HG03342 (cell line): Measurements from ENCODE around the gene TCF3.
A peak's percentile ranks its signal among the peaks of the same experiment; 100 is the strongest.
"Not testable (repeated sequence)": the region's sequence is repeated elsewhere in the genome, so short reads cannot be mapped to it uniquely, and the experiment has no call there.

Experiments used
- ATAC-seq: cut with Tn5 transposase; IDR thresholded peaks from one replicate; pipeline ENCODE4 v1.9.1; 2021; ENCODE audit warnings: mild to moderate bottlenecking, moderate library complexity; ENCODE audit not compliant: unreplicated experiment

Gene TCF3

DNA sequence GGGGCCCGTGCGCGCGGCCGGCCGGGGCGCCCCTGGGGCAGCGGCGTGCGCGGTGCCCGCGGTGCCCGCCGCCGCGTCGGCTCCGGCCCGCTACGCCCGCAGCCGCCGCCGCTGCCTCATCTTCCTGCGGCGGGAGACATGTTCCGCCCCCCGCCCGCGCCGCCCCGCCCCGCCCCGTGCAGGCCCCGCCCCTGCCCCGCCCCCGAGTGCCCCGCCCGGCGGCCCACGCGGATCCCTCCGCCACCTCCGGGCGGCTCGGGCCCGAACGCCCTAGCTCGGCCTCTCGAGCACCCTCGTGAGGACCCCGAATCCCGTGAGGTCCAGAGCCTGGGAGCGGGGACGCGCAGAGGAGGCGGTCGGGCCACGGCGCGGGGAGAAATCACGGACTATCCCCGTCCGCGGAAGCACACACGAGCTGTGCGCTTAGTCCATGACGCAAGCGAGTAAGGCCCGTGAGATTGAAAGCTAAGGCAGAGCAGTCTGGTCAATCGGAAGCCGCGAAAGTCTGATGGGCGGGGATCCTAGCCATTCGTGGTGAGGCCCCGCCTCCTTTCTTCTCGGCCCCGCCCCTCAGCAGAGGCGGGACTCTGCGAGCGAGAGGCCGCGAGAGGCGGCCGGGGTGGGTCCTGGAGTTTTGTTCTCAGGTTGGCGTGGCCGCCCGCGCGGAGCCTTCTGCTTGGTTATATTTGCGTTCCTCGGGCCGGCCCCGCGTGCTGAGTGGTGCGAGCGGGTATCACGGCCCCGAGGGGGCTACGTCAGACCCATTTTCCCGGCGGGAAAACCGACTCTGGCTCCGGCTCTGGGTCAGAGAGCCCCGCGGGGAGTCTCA, at the start of gene TCF3:
Gene TCF3 (minus strand): TSS at position 145 of the 829 bp plus-strand sequence. CDS start 2,367 bp downstream, outside the sequence.
- peak; percentile 67 for ATAC-seq

DNA sequence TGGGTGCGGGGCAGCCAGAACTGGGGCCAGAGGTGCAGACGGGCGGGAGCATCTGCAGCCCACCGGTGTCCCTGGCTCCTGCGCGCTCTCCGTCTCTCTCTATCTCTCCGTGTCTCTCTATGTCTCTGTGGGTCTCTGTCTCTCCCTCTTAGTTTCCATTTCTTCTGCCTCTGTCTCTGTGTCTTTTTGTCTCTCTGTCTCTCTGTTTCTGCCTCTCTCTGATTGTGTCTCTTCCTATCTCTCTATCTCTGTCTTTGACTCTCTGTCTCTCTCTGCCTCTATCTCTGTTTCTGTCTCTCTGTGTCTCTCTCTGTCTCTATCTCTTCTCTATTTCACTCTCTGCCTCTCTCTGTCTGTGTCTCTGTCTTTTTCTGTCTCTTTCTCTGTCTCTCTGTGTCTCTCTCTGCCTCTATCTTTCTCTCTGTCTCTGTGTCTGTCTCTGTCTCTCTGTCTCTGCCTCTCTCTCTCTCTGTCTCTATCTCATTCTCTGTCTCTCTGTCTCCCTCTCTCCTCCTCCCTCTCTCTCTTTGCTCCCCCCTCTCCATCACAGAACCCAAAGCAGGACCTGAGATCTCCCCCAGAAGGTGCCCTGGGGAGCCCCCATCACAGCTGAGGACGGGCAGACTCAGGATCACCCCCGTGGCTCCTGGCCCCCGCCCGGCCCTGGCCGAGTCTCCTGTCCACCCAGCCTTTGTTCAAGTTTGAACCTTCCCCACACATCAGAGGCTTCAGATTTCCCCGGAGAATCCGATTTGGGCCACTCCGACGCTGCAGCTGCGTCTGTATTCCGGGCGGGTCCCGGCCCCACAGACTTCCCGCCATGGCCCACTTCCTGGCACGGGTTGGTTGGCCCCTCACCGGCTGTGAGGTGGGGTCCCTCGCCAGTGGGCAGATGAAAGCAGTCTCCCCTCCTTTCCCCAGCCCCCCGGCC, 48.6 kb upstream of the TCF3 start:
- no peak for ATAC-seq

DNA sequence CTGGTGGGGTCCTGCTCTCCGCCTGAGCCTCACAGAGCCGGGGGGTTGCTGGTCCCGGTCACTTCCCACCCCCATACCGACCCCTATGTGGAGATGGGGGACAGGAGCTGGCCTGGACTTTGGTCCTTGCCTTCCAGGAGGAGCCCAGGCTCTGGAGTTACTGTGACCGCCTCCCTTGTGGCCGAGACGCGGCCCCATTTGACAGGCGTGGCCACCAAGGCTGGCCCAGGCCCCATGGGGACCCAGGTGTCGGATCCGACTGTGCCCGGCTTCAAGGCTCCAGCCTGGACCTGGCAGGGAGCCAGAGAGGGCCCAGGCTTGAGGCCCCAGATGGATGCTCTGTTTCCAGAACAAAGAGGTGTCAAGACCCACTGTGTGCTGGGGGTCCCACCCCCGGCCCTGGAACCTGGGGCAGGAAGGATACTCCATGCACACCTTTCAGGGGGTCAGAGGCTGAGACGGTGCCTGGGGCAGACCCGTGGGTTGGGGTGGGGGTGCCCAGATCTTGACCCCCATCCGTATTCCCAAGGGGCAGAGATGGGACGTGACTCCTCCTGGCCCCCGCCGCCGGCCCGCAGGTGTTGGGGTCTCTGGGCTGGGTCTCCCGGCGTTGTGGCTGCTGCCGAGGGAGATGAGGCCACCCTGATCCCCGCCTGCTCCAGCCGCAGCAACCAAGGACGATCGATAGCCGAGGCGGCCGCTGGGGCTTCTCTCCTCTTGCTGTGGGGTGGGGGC, 47.8 kb upstream of the TCF3 start:
- no peak for ATAC-seq

DNA sequence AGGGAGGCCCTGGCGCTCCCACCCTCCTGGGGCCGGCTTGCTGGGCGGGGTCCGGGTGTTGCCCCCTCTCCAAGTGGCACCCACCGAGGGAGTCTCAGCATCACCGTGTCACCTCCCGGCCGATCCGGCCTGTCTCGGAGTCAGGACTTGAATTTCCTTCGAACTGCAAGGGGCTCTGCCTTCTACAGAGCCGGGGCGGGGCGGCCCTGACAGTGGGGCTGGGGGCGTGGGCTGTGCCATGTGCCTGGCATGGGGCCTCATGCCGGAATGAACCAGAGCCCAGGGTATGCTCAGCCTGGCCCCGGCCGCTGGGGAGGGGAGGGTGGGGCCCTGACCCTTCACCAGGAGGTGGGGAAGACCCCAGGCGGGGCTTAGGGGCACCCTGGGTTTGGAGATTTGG, 47.0 kb upstream of the TCF3 start:
- ATAC-seq = no peak

DNA sequence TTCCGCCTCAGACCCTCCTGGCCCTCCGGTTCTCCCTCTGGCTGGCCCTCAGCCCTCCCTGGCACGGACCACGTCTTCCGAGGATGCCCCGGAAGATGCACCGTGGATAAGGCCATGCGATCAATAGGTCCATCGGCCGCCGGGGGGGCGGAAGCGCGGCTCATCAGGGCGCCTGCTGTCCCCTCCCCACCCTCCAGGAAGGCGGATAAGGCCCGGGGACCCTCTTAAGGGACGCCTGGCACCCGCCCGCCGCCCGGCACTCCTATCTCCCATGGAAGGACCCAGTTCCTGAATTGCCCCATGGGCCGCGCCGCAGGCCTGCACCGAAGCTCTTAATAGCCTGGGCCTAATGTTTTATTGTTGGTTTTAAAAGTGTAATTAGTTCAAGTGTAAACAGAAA, 46.2 kb upstream of the TCF3 start:
- no peak for ATAC-seq

DNA sequence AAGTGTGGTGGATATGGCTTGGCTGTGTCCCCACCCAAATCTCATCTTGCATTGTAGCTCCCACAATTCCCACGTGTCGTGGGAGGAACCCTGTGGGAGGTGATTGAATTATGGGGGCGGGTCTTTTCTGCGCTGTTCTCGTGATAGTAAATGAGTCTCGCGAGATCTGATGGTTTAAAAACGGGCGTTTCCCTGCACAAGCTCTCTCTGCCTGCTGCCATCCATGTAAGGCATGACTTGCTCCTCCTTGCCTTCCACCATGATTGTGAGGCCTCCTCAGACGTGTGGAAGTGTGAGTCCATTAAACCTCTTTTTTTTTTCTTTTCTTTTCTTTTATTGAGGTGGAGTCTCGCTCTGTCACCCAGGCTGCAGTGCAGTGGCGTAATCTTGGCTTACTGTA, 43.1 kb upstream of the TCF3 start:
- ATAC-seq = not testable (repeated sequence)

DNA sequence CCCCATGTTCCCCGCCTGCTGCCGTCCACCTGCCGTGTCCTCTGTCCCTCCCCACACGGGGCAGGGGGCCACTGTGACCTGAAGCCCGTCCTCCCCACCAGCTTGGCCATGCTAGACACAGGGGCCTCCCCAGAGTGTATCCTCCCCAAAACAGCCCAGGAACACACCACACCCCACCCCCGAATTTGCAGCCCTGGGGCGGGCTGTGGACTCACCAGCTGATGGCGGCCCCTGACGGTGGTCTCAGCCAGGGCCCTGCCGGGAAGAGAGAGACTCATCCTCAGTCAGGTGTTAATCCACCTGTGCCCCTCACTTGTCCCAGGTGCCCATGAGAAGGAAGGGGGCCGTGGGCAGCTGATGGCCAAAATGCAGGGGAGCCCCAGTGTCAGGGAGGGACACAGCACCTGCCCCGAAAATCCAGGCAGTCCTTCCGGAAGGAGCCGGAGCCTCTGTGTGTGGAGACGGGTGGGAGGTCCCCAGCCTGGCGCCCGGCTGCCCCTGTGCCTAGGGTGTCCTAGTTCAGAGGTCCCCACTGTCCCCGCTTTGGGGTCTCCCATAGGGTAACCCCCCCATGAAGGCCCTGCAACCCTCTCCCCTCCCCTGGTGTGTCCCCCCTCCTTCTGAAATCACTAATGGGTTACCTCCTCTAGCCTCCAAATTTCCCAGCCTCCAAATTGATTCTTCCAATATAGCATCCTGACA, 39.3 kb upstream of the TCF3 start:
- ATAC-seq = no peak

DNA sequence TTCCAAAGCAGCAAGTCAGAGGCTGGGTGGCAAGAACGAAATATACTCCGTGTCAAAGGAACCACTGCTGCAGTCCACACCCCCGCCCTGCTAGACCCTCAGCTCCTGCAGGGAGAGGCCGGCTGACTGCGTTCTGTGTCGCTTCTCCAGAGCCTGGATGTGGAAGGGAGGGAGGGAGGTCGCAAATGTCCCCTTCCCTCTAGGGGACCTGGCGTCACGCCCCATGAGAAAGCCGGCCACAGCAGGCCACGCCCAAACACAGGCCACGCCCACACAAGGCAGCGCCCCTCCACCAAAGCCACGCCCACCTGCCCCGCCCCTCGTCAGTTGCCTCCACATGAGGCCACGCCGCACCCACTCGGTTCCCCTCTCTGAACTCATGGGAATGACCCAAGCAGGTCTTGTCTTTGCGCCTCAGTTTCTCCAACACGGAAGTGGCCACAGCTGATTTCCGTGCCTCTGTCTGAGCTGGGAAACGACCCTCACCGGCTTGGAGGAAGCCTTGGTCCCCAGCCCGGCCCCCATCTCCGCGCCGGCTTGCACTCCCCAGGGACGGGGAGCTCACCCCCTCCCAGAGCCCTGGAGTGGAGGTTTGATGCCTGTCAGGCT, 38.4 kb upstream of the TCF3 start:
- ATAC-seq = no peak

DNA sequence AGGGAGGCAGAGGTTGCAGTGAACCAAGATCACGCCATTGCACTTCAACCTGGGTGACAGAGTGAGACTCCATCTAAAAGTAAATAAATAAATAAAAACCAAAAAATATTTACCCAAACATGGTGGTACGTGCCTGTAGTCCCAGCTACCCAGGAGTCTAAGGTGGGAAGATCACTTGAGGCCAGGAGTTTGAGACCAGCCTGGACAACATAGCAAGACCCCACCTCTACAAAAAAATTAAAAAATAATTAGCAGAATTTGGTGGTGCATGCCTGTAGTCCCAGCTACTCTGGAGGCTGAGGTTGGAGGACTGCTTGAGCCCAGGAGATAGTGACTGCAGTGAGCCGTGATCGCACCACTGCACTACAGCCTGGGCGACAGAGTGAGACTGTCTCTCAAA, 33.4 kb upstream of the TCF3 start:
- not testable (repeated sequence) for ATAC-seq

DNA sequence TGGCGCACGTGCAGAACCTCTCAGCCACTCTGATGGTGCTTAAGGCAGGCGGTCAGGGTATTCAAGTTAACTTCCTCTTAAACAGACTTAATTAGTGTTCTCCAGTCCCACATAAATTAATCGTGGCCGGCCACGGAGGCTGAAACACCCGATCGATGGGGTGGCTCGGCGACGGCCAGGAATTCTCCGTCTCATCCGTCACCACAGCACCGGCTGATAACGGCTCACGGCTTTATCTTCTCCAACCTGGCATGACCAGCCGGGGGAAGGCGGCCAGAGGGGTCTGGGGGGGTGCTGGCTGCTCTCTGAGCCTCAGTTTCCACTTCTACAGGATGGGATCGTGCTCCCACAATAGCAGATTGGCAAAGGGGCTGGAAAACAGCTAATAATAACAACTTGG, 32.6 kb upstream of the TCF3 start:
- ATAC-seq = no peak

DNA sequence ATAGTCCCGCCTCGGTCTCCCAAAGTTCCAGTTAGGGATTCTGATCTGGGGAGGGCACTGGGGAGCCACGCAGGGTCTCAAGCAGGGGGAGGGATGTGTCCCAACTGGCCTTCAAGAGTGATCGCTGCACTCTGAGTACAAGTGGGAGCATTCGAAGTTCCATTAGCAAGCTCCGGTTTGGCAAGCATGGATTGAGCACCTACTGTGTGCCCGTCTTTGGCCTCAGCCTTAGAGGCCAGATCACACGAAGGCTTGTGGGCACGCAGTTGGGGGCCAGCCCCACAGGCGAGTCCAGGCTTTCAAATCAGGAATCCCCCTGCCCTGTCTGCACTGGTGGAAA, 32.1 kb upstream of the TCF3 start:
- ATAC-seq = no peak

DNA sequence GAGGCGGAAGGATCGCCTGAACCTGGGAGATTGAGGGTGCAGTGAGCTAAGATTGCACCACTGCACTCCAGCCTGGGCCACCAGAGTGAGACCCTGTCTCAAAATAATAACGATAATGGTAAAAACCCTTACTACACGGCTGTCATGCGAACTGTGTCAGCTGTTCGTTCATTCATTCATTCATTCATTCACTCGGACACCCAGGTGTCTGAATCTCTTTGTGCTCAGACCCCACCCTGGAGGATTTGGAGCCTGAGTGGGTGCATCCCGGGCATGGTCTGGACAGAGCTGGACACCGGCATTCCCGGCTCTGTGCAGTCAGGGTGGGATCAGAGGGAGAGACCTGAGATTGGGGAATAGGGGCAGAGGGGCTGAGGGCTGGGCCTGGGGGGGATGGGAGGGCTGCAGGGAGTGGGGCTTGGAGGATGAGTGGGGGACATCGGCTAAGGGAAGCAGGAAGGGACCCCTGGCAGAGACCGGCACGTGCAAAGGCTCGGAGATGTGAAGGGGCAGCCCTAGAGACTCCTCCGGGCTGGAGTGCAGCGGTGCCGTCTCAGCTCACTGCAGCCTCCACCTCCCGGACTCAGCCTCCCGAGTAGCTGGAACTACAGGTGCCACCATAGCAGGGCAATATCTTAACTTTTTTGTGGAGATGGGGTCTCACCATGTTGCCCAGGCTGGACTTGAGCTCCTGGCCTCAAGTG, 31.6 kb upstream of the TCF3 start:
- ATAC-seq = no peak

DNA sequence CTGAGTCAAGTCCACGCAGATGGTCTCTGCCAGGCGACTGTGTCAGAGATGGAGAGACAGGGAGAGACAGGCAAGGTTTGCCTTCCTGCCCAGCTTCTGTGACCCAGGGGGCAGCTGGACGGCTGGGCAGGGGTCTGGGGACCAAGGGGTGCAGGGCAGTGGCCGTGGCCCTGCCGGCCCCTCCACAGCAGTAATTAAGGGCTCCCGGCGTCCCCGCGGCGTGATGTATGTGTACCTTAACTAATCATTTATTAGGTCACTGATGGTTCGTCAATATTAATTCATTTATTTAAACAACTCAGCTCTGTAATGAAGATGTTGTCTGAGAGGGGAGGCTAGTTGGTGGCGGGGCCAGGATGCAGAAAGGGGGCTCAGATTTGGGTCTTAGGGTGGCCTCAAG, 28.6 kb upstream of the TCF3 start:
- ATAC-seq = no peak

DNA sequence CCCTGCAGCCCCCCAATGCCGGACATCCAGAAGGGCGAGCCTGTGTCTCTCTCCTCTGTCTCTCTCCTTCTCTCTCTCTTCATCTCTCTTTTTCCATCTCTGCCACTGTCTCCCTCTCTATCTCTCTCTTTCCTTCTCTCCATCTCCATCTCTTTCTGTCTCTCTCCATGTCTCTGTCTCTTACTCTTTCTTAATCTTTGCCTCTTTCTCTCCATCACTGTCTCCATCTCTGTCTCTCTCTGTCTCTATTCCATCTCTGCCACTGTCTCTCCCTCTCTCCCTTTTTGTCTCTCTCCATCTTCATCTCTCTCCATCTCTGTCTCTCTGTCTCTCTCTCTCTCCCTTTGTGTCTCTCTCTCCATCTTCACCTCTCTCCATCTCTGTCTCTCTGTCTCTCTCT, 25.7 kb upstream of the TCF3 start:
- no peak for ATAC-seq

DNA sequence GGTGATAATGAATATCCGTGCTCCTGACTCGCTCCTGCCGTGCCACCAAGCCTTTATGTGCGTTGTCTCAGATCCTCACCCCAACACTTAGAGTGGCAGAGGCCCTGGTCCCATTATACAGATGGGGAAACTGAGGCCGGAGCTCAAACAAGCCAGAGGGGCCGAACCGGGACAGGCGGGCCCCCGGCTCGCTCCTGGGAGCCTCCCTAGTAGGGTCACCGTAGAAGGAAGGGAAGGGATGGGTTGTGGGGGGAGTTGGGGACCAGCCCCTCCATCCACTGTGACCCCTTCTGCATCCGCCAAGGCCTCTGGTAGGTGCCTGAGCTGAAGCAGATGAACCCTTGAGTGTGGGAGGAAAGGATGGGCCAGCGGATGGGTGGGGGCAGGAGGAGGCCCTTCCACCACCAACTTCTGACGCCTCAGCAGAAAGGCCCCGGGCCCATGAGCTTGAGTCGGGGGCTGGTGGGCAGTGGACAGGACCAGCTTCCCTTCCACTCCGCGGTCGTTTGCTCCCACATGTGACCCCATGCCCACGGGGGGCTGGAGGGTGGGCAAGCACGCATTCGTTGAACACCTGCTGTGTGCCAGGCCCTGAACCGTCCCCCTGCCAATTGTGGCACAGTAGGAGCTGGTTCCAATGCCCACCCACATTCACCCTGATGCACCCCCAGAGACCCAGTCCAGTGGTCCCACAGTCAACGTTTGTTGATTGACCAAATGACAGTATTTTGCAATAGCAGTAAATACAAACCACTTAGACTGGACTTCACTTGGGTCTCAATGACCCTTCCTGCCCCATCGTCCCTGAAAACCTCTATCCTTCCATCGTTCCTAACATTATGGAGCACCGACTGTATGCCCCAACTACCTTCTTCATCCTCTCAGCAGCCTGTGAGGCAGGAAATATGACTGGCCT, 24.2 kb upstream of the TCF3 start:
- no peak for ATAC-seq

DNA sequence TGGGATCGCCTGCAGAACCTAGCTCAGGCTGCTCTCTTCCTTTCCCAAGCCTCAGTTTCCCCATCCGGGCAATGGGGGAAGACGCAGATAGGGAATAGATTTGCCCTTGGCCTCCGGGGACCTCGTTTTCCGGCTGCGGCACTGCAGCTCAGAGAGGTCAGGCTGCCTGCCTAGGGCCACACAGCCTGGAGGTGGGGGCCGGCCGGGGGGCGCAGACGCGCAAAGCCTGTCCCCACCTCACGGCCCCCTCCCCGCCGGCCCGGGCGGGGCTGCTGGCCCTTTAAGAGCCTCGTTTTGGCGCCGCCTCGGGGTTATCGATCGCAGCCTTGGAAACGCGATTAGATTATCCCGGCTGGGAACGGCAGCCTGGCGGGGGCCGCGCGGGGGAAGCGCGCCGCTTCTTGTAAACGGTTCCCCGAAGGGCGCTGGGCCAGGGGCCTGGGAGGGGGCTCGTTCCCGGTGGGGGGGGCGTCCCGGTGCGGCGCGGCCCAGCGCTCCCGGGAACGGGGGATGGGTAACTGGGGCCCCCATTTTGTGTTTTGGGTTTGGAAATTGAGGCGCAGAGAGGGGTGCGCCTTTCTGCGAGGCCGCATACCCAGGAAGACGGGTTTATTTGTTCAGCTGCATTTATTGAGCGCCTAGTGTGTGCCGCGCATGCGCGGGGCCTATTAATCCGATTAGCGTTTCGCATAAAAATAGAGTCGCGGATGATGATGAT, 23.4 kb upstream of the TCF3 start:
- no peak for ATAC-seq

DNA sequence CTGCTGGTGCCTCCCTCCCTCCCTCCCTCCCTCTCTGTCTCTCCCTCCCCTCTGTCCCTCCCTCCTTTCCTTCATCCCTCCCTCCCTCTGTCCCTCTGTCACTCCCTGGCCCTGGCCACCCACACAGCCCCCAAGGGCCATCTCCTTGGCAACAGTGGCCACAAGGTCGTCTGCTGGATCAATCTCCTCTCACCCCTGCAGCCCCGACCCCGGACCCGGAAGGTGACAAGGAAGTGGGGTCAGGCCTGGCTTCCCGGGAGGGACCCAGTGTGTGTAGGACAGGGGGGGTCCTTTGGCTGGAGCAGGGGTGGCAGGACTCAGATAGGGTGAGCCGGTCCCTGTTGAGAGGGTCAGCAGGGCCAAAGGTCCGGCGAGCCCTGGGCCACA, 21.9 kb upstream of the TCF3 start:
- ATAC-seq = no peak

DNA sequence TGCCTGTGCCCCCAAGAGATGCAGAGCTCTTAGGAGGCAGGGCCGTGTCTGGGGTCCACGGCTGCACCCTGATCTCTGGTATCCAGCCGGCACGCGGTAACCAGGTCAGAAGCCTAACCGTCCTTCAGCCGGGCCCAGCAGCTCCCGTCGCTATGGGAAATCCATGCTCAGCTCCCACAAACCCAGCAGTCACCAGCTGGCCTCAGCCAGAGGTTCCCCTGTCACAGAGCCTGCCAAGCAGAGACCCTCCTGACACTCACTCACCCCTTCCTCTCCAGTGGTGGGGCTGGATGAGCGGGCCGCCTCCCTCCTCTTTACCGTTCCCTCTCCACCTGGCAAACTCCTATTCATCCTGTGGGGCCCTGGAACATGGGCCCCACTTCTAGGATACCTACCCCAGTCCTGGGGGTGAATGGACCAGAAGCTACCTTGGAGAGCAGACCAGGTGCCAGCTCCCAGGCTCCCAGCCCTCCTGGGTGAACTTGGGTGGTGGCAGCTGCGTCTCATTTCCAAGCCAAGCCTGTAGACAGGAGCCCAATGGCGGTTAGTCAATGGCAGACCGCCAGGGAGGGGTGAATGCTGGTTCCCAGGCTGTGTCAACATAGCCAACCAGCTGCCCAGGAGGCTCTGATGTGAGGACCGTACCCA, 21.4 kb upstream of the TCF3 start:
- no peak for ATAC-seq
